ENCODE measurements around the gene SLC35F4.

The SLC35F4 gene

GRCh38 chr14:57549765-57550420 lies 316.0 kb downstream of the SLC35F4 start:
- ChIA-PET CTCF (no interaction called here), POLR2A (no interaction called here)
- TF ChIP-seq SP1 (IDR thresholded peaks at IDR 0.05): no peak
- TF ChIP-seq FOXA1 (IDR thresholded peaks at IDR 0.05): no peak
- TF ChIP-seq SUZ12 (IDR thresholded peaks at IDR 0.05): no peak
- no peak for TF ChIP-seq FOXM1 (IDR thresholded peaks at IDR 0.05; ENCODE audit: borderline replicate concordance)
- DNase-seq (ENCODE audit: extremely low spot score): no peak

- ChIA-PET CTCF (no interaction called here), POLR2A (no interaction called here)
- TF ChIP-seq FOXK2 (IDR thresholded peaks at IDR 0.05) (no peak), BHLHE40 (IDR thresholded peaks at IDR 0.05; ENCODE audit: borderline replicate concordance) (no peak), ELF4 (IDR thresholded peaks at IDR 0.05) (no peak), HDGF (IDR thresholded peaks at IDR 0.05; ENCODE audit: borderline replicate concordance) (no peak), TARDBP (IDR thresholded peaks at IDR 0.05) (no peak), LEF1 (IDR thresholded peaks at IDR 0.05; ENCODE audit: borderline replicate concordance) (no peak), FOXM1 (IDR thresholded peaks at IDR 0.05; ENCODE audit: borderline replicate concordance) (no peak), SP1 (IDR thresholded peaks at IDR 0.05) (no peak), ARNT (IDR thresholded peaks at IDR 0.05) (no peak), PKNOX1 (IDR thresholded peaks at IDR 0.05) (no peak), CTBP1 (IDR thresholded peaks at IDR 0.05; ENCODE audit: borderline replicate concordance) (no peak), ZNF384 (IDR thresholded peaks at IDR 0.05) (no peak), SUZ12 (IDR thresholded peaks at IDR 0.05) (no peak), L3MBTL2 (conservative IDR thresholded peaks at IDR 0.05) (no peak), FOXA1 (IDR thresholded peaks at IDR 0.05) (no peak)
- DNase-seq (ENCODE audit: extremely low spot score): no peak
Observed at GRCh38 chr14:57549016-57549564, 316.8 kb downstream of the SLC35F4 start.

GRCh38 chr14:57547131-57547530 lies 318.8 kb downstream of the SLC35F4 start:
- POLR2A ChIA-PET: no interaction called here
- no peak for DNase-seq (ENCODE audit: extremely low spot score)
- TF ChIP-seq CTBP1 (IDR thresholded peaks at IDR 0.05; ENCODE audit: borderline replicate concordance) (no peak), FOXM1 (IDR thresholded peaks at IDR 0.05; ENCODE audit: borderline replicate concordance) (no peak), BHLHE40 (IDR thresholded peaks at IDR 0.05; ENCODE audit: borderline replicate concordance) (no peak), ZNF384 (IDR thresholded peaks at IDR 0.05) (no peak), ARNT (IDR thresholded peaks at IDR 0.05) (no peak), FOXK2 (IDR thresholded peaks at IDR 0.05) (no peak), L3MBTL2 (conservative IDR thresholded peaks at IDR 0.05) (no peak), HDGF (IDR thresholded peaks at IDR 0.05; ENCODE audit: borderline replicate concordance) (no peak)
- CTCF ChIA-PET: no interaction called here

- TF ChIP-seq CTBP1 (IDR thresholded peaks at IDR 0.05; ENCODE audit: borderline replicate concordance) (no peak), L3MBTL2 (conservative IDR thresholded peaks at IDR 0.05) (no peak), FOXA1 (IDR thresholded peaks at IDR 0.05) (no peak), ZNF384 (IDR thresholded peaks at IDR 0.05) (no peak), TARDBP (IDR thresholded peaks at IDR 0.05) (no peak), SP1 (IDR thresholded peaks at IDR 0.05) (no peak), BHLHE40 (IDR thresholded peaks at IDR 0.05; ENCODE audit: borderline replicate concordance) (no peak)
- CTCF ChIA-PET: interaction anchor here (1.0 kb wide), 1 partner anchor 52 kb away, joined by 3 read pairs; no protein-coding TSS in a partner anchor
- POLR2A ChIA-PET: no interaction called here
- no peak for DNase-seq (ENCODE audit: extremely low spot score)
Observed at GRCh38 chr14:57533214-57533613, 332.7 kb downstream of the SLC35F4 start.

- CTCF ChIA-PET: no interaction called here
- POLR2A ChIA-PET: no interaction called here
- no peak for TF ChIP-seq FOXA1 (IDR thresholded peaks at IDR 0.05)
- no peak for TF ChIP-seq LEF1 (IDR thresholded peaks at IDR 0.05; ENCODE audit: borderline replicate concordance)
- TF ChIP-seq HDGF (IDR thresholded peaks at IDR 0.05; ENCODE audit: borderline replicate concordance): no peak
- no peak for TF ChIP-seq FOXM1 (IDR thresholded peaks at IDR 0.05; ENCODE audit: borderline replicate concordance)
- TF ChIP-seq CTBP1 (IDR thresholded peaks at IDR 0.05; ENCODE audit: borderline replicate concordance): no peak
- TF ChIP-seq L3MBTL2 (conservative IDR thresholded peaks at IDR 0.05): no peak
- no peak for TF ChIP-seq SUZ12 (IDR thresholded peaks at IDR 0.05)
- no peak for TF ChIP-seq FOXK2 (IDR thresholded peaks at IDR 0.05)
- TF ChIP-seq ARNT (IDR thresholded peaks at IDR 0.05): no peak
- TF ChIP-seq ZNF384 (IDR thresholded peaks at IDR 0.05): no peak
- TF ChIP-seq PKNOX1 (IDR thresholded peaks at IDR 0.05): no peak
- no peak for TF ChIP-seq TARDBP (IDR thresholded peaks at IDR 0.05)
- TF ChIP-seq NFRKB (IDR thresholded peaks at IDR 0.05): no peak
- TF ChIP-seq SP1 (IDR thresholded peaks at IDR 0.05): no peak
- no peak for TF ChIP-seq BHLHE40 (IDR thresholded peaks at IDR 0.05; ENCODE audit: borderline replicate concordance)
- no peak for DNase-seq (ENCODE audit: extremely low spot score)
Observed at GRCh38 chr14:57530571-57530970, 335.3 kb downstream of the SLC35F4 start.

- CTCF ChIA-PET: interaction anchor here (0.6 to 1.3 kb wide), 2 partner anchors 25 to 542 kb away, joined by 3 to 6 read pairs; no protein-coding TSS in a partner anchor
- POLR2A ChIA-PET: no interaction called here
- no peak for TF ChIP-seq SUZ12 (IDR thresholded peaks at IDR 0.05)
- no peak for DNase-seq (ENCODE audit: extremely low spot score)
Observed at GRCh38 chr14:57526942-57527341, 338.9 kb downstream of the SLC35F4 start.

GRCh38 chr14:57519043-57519442 lies 346.8 kb downstream of the SLC35F4 start:
- TF ChIP-seq BHLHE40 (IDR thresholded peaks at IDR 0.05; ENCODE audit: borderline replicate concordance) (no peak), PKNOX1 (IDR thresholded peaks at IDR 0.05) (no peak), CTBP1 (IDR thresholded peaks at IDR 0.05; ENCODE audit: borderline replicate concordance) (no peak)
- DNase-seq (ENCODE audit: extremely low spot score): no peak
- CTCF ChIA-PET: interaction anchor here (0.6 kb wide), 1 partner anchor 90 kb away, joined by 4 read pairs; no protein-coding TSS in a partner anchor
- POLR2A ChIA-PET: no interaction called here

All from HEK293T (cell line).